ENCODE measurements around the gene PI4K2B.
"Not testable (repeated sequence)": the region's sequence is repeated elsewhere in the genome, so short reads cannot be mapped to it uniquely, and the experiment has no call there.

The PI4K2B gene

DNA sequence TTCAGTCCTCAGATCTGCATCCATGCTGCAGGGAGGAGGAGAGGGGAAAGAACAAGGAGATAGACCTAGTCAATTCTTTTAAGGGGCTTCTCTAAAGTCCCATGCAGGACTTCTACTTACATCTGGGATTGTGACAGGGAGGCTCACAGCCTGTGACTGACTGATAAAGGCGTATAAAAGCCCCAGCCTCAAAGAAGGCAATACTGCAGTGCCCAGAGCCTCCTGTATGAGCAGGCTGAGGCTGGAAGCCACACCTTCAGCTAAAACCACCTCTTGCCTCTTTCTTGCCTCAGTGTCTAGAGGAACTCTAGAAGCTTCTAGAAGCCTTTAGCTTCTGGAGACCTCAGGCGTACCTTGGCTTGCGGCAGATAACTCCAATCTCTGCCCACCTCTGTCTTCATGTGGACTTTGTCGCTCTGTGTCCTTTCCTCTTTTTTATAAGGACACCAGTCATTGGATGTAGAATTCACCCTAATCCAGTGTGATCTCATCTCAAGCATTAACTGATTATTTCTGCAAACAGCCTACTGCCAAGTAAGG, 72.8 kb downstream of the PI4K2B start:
- DNase-seq: no peak

DNA sequence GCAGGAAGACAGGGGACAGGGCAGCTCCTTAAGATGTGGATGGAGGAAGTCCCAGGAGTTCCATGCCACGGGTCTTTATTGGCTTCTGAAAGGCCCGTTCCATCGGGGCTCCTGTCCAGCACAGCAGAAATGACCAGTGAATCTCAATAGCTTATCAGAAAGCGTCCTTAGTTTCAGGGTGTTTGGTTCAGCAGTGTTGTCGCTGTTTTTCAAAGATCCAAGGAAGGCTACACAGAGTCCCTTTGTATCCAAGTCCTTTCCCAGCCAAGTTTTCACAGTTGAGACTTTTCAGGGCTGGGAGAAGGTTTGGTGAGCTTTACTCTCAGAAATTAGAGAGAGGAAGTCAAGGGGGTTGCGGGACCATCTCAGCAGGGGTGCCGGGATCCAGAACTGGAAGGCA, 73.8 kb downstream of the PI4K2B start:
- peak in 32 of 58 donors; percentile 4 to 68 (median 21) for DNase-seq

DNA sequence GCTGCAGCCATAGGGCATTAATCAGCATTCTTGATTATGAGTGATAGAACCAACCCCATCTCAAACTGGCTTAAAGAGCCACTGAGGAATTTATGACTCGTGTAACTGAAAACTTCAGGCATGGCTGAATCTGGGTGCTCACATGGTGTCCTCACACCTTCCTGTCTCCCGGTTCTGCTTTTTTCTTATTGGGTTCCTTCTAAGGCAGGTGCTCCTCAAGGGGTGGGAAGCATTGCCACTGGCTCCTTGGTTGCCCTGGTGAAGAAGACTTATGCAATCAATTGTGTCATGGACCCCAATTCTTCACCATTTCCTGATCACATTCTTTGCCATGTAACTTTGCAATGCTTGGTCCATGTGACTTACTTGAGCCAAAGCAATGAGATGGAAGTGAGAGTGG, 74.5 kb downstream of the PI4K2B start:
- no peak for DNase-seq

DNA sequence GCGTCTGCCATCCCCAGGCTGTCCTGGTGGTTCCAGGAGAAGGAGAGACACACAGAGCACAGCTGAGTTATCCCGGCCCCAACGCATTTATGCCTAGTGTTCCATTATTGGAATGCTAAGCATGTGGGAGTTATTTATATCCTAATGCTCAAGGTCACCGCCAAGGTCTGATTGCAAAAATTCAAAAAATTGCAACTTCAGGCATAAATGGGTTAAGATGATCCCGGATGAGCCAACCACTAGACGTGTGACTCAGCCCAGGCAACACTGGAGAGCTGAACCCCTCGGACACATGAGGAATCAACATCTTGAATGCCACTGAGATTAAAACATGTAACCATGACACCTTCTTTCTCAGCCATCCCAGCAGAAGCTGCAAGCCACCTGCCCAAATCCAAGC, 74.9 kb downstream of the PI4K2B start:
- no peak for DNase-seq

DNA sequence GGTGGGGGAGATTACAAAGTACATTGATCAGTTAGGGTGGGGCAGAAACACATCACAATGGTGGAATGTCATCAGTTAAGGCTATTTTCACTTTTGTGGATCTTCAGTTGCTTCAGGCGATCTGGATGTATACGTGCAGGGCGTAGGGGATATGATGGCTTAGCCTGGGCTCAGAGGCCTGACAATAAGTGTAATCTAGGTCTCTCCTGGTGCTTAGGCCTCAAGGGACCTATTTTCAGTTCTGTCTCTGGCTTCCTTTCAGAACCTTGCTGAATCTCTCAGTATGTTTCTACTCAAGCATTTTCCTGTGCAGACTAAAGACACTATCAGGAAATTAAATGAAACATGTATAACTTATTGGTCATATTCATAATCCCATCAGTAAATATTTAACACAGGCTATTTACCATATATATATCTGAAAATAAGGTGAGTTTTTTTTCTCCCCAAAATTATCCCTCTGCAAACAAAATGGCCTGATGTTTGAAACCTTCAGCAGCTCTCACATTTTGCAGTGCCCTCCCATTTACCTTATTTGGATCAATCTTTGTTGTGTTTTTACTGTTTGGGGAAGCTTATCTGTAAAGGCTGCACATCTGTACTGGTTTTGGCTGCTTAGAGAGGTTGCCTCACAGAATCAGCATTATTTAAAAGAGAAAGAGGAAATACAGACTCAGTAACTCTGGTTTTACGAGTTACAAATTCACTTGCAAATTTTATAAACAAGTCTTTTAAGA, 76.4 kb downstream of the PI4K2B start:
- no peak for DNase-seq

DNA sequence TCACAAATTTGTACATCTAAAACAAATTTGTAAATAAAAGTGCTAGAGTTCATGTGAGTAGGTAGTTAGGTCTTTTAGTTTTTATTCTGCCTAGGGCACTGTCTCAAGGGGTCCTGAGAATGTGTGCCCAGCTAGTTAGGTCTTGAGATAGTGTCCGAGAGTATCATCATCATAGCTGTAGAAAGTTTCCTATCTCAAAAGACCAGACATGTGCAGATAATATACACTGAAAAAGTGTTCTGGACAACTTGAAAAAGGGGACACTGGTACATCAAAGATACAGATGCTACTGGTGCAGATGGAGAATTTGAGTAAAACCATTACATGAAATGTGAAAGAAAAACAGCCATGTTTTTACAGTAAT, 77.0 kb downstream of the PI4K2B start:
- no peak for DNase-seq

DNA sequence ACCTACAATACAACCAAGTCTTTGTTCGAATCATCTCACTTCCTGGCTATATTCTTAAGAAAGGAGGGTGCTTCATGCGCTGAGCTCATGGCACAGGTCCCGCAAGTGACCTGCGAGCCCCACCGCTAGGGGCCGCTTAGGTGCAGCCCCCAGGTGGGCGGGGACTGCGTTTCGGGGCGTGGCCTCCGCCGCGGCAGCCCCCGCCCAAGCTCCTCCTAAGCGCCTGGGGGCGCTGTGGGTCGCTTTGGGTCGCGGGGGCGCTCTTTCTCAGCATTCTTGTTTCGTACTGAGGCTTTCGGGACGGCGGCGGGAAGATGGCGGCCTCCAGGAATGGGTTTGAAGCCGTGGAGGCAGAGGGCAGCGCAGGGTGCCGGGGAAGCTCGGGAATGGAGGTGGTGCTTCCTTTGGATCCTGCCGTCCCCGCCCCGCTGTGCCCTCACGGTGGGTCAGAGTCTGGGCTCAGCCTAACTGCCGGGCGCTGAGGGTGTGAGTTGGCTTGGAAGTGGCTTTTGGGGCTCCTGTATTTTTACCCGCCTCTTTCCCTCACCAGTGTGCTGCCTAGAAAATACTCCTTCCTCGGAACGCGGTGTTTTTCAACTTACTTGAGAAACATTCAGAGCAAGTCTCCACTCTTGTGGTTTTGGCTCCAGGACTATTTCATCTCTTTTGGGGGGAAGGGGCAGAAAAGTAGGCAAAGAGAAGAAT, 78.8 kb downstream of the PI4K2B start, which contains the start of gene ZCCHC4:
TSS of gene ZCCHC4 (plus strand) at position 279 of the 705 bp plus-strand sequence. CDS start at position 315, 36 bp downstream.
- DNase-seq: peak; percentile 49 to 94 (median 85)

DNA sequence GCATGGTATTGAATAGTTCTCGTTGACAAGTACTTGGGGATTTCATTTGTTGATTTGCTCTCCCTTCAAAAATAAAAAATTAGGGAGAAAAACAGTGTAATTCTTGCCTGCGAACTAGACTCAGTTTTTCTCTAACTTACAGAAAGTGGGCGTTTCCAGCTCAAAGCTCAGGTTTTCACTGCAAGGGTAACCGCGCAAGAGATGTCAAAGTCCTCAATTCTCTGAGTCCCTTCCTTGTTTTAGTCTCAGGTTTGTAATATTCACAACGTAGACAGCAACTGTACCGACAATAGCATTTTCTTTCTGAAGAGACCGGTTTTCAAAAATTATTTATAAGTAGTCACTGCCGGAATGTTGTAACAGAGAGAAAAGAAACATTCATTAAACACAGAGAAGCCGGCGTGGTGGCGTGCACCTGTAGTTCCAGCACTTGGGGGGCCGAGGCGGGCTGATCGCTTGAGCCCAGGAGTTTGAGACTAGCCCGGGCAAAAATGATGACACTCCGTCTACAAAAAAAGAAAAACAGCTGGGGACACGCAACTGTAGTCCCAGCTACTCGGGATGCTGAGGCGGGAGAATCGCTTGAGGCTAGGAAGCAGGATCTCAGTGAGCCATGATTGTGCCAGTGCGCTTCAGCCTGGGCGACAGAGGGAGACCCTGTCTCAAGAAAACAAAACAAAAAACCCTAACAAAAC, 79.5 kb downstream of the PI4K2B start:
- no peak for DNase-seq

DNA sequence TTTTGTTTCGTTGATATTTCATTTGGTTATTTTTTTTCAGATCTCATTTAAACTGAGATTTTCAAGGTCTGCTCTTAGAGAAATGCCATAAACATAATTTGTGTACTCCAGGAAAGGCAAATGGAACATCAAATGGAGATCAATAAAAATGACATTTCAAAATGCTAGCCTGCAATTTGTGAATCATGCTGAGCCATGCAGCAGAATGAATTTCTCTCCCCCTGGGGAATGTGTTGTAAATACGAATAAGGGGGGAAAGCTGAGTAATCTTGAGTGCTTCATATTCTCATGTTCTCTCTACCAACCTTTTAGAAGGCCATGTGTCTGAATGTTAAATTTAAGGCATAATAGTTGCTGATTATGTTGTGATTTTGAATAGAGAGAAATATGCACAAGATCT, 86.5 kb downstream of the PI4K2B start:
- DNase-seq: no peak

DNA sequence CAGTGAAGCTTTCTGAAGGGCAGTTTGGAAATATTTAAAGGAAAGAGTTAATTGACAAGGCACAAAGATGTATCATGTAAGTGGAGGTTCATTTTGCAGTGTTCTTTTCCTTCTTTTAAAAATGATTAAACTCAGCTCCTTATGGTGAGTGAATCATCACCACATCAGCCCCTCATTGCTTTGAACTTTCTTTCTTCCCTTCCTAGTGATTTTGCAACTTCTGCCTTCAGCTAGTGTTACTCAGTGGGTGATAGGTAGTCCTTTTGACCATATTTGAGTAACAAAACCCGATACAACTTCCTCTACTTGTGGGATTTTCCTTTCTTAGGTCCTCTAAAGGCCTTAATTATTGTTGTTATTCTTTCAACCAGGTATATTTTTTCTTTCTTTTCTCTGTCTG, 86.9 kb downstream of the PI4K2B start:
- DNase-seq: no peak

DNA sequence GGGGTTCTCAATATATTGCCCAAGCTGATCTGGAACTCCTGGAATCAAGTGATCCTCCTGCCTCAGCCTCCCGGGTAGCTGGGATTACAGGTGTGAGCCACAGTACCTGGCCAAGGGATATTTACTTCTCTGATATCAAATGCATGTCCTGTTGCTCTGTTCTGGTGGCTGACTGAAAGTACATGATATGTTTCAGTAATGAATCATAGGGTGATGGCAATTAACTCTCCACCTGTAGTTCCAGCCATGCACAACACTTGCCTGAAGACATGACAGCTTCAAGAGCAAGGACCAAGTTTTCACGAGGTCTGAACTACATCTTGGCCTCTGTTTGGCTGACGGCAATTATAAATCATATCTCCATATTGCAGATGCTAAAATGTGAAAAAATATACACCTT, 87.9 kb downstream of the PI4K2B start:
- no peak for DNase-seq

DNA sequence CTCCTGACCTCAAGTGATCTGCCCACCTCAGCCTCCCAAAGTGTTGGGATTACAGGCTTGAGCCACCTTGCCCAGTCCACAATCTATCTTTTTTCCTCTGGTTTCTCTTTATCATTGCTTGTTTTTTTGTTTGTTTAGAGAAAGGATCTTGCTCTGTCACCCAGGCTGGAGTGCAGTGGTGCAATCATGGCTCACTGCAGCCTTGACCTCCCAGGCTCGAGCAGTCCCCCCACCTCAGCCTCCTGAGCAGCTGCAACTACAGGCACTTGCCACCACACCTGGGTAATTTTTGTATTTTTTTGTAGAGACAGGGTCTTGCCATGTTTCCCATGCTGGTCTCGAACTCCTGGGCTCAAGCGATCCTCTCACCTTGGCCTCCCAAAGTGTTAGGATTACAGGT, 94.6 kb downstream of the PI4K2B start:
- not testable (repeated sequence) for DNase-seq

All from anterior cingulate cortex (tissue), 58 donors.